ENCODE results near the gene ACO2.
"Not testable (repeated sequence)": the region's sequence is repeated elsewhere in the genome, so short reads cannot be mapped to it uniquely, and the experiment has no call there.

DNA sequence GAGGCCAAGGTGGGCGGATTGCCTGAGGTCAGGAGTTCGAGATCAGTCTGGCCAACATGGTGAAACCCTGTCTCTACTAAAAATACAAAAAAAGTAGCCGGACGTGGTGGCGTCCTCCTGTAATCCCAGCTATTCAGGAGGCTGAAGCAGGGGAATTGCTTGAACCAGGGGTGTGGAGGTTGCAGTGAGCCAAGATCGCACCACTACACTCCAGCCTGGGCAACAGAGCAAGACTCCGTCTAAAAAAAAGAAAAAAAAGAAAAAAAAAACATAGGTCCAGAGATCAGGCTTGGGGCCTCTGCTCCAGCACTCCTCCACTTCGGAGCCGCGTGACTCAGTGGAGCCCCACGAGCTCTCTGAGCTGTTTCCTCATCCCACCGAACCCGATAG, 89.3 kb downstream of the ACO2 start:
- TF ChIP-seq, protein P1, sequence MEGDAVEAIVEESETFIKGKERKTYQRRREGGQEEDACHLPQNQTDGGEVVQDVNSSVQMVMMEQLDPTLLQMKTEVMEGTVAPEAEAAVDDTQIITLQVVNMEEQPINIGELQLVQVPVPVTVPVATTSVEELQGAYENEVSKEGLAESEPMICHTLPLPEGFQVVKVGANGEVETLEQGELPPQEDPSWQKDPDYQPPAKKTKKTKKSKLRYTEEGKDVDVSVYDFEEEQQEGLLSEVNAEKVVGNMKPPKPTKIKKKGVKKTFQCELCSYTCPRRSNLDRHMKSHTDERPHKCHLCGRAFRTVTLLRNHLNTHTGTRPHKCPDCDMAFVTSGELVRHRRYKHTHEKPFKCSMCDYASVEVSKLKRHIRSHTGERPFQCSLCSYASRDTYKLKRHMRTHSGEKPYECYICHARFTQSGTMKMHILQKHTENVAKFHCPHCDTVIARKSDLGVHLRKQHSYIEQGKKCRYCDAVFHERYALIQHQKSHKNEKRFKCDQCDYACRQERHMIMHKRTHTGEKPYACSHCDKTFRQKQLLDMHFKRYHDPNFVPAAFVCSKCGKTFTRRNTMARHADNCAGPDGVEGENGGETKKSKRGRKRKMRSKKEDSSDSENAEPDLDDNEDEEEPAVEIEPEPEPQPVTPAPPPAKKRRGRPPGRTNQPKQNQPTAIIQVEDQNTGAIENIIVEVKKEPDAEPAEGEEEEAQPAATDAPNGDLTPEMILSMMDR (IDR thresholded peaks at IDR 0.05) = not testable (repeated sequence)
- not testable (repeated sequence) for TF ChIP-seq POLR2A (IDR thresholded peaks at IDR 0.05)

Measured in body of pancreas (tissue), 4 donors.